Activated CD4-positive, alpha-beta T cell treated with anti-CD3 and anti-CD28 coated beads for 48 hours (primary cell): ENCODE results near the gene TP53BP1.
A peak's percentile ranks its signal among the peaks of the same experiment; 100 is the strongest.

Experiments
- DNase-seq: peaks from one replicate; pipeline ENCODE4 v3.0.0-alpha.2; 2020

Gene TP53BP1

GRCh38 chr15:43517354-43518196 lies 24.6 kb upstream of the TP53BP1 start, which contains the start of gene MAP1A:
Gene MAP1A (plus strand): TSS chr15:43517608. CDS start chr15:43521474, 3,866 bp downstream.
- no peak for DNase-seq

DNA sequence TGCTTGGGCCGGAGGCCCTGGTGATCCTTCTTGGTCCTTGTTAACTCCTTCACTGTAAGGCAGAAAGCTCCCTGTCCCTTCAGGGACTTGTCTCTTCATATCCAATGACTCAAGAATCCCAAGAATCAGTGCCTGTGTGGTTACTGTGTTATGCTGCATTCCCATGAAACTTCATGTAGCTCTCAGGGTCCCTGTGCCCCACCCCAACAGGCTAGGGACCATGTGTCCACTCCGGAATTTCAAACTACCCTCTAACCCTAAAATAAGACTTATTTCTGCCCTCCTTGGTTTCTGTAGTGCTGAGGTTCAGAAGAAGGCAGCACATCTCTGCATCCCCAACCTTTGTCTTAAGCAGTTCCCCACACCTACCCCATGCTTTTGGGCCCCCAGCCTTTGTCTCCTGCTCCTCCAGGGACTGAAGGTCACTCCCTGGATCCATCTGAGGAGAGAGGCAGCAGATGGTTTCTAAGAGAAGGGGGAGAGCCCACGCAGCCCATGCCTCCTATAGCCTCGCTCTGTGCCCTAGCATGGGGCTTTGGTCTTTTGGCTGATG lies 23.9 kb upstream of the TP53BP1 start:
- no peak for DNase-seq

- no peak for DNase-seq
Observed at GRCh38 chr15:43516185-43516584, 23.2 kb upstream of the TP53BP1 start.

DNA sequence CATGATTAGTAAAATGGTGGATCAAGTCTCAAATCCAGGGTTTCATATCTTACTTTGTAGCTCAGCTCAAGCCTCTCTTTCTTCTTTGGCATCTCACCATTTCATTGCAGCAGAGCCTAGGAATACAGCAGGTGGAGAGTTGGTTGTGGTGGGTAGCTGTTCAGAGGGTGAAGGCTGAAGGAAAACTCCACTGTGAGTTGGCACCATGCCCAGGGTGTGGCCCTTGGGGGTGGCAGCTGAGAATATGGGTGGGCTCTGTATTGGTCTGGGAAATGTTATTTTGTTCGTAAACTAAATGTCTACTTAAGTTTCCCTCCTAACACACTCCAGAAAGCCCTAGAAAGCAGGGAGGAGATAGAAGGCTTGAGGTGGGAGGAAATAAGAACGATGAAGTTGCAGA lies 22.8 kb upstream of the TP53BP1 start:
- DNase-seq, result no peak

GRCh38 chr15:43514241-43515057 lies 21.5 kb upstream of the TP53BP1 start:
- DNase-seq, result peak; percentile 12

- no peak for DNase-seq
Observed at GRCh38 chr15:43513550-43513949, 20.6 kb upstream of the TP53BP1 start.

GRCh38 chr15:43511012-43511885 lies 18.3 kb upstream of the TP53BP1 start:
- DNase-seq, result peak; percentile 41

DNA sequence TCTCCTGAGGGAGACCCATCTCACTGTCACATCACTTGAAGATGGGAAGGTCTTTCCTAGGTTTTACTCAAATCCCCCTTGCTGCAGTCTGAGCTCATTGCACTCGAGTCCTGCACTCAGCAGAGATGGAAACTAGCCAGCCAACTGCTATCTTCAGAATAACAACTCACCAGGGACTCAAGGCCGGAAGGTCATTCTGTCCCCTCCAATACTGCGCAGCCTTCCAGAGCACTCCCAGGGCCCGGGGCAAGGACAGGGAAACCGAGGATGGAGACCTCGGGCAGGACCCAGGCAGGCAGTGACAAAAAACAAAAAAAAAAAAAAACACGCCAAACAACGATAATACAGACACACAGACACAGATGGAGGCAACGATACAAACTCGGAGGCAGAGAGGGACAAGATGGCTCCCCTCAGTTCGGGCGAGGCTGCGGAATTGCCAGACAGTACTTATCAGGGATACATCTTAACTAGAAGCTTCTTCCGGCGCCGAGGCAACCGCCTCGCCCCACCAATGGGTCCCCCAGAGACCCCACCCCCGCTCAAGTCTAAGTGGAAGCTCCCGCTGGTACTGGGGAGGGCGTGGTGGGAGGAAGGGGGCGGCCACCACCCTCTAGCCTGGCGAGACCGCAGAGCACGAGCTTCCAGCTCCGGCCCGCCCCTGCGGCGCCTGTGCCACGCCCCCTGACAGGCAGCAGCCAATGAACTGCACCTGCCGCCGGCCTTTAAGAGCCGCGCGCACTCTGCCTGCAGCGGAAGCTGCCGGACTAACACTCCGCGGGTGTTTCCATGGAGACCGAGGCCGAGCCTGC lies 17.4 kb upstream of the TP53BP1 start:
- peak; percentile 97 for DNase-seq

DNA sequence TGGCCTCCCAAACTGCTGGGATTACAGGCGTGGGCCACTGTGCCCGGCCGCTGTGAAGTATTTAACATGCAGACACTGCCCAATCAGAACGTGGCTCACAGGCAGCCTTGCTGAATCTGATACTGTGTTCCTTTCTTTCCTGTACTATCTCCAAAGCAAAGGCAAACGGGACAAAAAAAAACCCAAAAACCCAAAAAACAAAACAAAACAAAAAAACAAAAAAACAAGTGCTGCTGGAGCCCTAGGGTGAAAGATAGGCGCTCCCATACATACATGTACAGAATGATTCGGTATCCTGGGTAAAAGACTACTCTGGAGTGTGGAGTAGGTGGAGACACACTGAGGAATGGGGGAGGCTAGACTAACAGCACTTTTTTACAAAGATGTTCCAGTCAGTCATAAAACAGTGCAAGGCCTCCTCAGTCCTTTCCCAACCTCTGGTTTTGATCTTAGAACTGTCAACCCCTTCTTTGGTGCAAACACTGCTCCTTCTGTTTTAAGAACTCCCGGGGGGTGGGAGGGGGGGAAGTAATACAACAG lies 16.8 kb upstream of the TP53BP1 start:
- DNase-seq, result no peak

DNA sequence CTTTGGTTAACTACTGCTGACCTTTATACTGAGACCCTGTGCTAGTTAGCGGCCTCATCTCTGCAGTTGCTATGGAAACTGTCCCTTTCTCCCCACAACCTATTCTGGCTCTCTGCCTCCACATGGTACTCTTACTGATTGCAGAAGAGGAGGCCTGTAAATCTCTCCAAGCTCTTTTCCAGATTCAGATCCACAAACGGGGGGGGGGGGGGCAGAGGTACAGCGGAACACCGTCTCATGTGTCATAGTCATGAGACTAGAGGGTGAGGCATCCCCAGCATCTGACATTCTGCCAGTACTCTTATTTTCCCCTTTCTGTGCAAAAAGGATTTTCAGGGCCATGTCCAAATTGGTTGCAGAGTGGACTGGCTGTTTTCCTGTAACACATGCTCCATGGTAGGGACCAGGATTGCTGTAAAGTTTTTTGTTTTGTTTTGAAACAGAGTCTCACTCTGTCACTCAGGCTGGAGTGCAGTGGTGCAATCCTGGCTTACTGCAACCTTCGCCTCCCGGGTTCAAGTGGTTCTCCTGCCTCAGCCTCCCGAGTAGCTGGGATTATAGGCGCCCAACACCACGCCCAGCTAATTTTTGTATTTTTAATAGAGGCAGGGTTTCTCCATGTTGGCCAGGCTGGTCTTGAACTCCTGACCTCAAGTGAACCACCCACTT lies 16.2 kb upstream of the TP53BP1 start:
- DNase-seq, result no peak

- no peak for DNase-seq
Observed at GRCh38 chr15:43508421-43508820, 15.5 kb upstream of the TP53BP1 start.

GRCh38 chr15:43505738-43506137 lies 12.8 kb upstream of the TP53BP1 start:
- no peak for DNase-seq

- DNase-seq, result no peak
Observed at GRCh38 chr15:43499635-43500034, 6.7 kb upstream of the TP53BP1 start.

- DNase-seq, result no peak
Observed at GRCh38 chr15:43498990-43499389, 6.0 kb upstream of the TP53BP1 start.

GRCh38 chr15:43493703-43494472 lies 932 bp upstream of the TP53BP1 start:
- no peak for DNase-seq

DNA sequence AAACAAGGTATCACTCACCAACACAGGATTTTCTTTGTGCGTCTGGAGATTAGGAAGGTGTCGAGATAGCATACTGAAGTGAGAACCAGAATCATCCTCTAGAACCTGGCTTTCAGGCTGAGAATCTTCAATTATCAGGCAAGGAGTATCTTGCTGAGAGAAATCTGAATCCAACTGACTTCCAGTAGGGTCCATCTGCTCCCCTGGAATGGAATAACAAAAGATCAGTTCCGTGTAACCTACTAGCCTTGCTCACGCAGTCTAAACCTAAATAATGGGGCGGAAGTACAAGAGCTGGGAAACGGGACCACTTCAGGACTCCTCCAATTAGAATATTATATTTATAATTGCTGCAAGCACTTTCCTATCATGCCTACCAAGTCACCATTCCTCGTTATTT lies 690 bp downstream of the TP53BP1 start:
- DNase-seq, result no peak

DNA sequence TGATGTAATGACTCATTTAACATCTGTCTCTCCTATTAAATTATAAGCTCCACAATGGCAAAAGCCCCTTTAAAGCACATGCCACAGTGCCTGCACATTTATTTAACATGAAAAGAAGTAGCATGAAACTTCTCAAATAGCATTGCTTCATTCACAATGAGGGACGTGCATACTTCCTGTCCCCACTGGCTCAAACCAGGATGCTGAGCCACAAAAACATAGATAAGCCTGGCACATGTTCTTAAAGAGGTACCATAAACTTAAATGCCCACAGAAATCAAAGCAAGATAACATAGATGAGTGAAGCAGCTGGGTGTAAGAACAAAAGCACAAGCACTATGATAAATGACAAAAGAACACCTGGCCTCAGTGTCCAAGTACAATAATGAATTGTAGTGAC lies 3.8 kb downstream of the TP53BP1 start:
- no peak for DNase-seq

- DNase-seq, result no peak
Observed at GRCh38 chr15:43488790-43489189, 4.2 kb downstream of the TP53BP1 start.

DNA sequence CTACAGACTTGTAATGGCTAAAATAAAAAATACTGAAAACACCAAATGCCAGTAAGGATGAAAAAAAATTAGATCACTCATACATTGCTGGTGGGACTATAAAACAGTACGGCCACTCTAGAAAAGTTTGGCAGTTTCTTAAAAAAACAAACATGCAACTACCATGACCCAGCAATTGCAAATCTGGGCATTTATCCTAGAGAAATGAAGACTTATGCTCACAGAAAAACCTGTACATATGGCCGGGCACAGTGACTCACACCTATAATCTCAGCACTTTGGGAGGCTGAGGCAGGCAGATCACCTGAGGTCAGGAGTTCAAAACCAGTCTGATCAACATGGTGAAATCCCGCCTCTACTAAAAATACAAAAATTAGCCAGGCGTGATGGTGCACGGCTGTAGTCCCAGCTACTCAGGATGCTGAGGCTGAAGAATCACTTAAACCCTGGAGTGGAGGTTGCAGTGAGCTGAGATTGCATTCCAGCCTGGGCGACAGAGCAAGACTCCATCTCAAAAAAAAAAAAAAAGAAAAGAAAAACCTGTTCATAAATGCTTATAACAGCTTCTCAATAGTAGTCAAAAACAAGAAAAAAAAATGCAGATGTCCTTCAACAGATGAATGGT lies 5.6 kb downstream of the TP53BP1 start:
- DNase-seq, result no peak

DNA sequence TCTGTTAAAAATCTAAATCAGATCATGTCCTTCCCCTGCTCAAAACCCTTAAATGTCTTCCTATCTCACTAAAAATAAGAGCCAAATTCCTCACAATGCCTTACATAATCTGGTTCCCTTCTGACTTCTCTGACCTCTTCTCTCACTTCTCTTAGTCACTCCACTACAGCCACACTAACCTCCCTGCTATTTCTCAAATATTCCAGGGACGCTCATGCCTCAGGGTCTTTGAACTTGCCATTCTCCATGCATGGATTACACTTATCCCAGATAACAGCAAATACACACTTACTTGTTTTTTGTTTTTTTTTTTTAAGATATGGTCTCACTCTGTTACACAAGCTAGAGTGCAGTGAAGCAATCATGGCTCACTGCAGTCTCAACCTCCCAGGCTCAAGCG lies 8.5 kb downstream of the TP53BP1 start:
- no peak for DNase-seq
